Measurements from ENCODE around the gene NT5DC4. TPM values are rescaled to one million over a fixed set of nuclear protein-coding genes. Genes with fewer than 3 reads are reported as not detected.

The NT5DC4 gene
- total RNA-seq, 1 experiment from 2014 or later, result 0.22 TPM

GRCh38 chr2:112733456-112733855 is 12.6 kb downstream of the NT5DC4 start:
- POLR2A ChIA-PET, result no interaction called here
- no TSS peak for BruUV-seq (replicated peaks)
- no peak for DNase-seq (ENCODE audit: low read depth, low spot score)
- H3K36me3 ChIP-seq (ENCODE audit: control insufficient read depth in 1 of 2, insufficient read depth in 2 of 2, low read length in 2 of 2), result peaks cover 4 to 5% of the 10 kb centered on the region in 2 experiments; a peak in 3 of 4 replicates
- RAD21 ChIA-PET (ENCODE audit: low non-redundant PET in 1 of 2, low total read pairs in 2 of 2, uncharacterized antibody in 2 of 2, unreplicated experiment in 2 of 2), result no interaction called here
- ATAC-seq, result no peak
- no peak for TF ChIP-seq EZH2phosphoT487 (IDR thresholded peaks at IDR 0.05; ENCODE audit: borderline replicate concordance)
- no peak overlapping the region for H3K4me3 ChIP-seq (replicated peaks in 1 of 2; ENCODE audit: low read depth in 1 of 2, low read length in 2 of 2)
- no peaks in the 10 kb centered on the region for H3K27me3 ChIP-seq (ENCODE audit: insufficient read depth, low read length)
- intact Hi-C loops (cut with micrococcal nuclease), result no loop called here
- CTCF ChIA-PET, result no interaction called here
- H3K4me2 ChIP-seq (ENCODE audit: low read length), result no peak overlapping the region
- H3K27ac ChIP-seq (ENCODE audit: low read depth, low read length), result no peak overlapping the region
- peaks cover 15 to 21% of the 10 kb centered on the region in 2 experiments for H3K4me1 ChIP-seq (ENCODE audit: control insufficient read depth in 1 of 2, insufficient read depth in 2 of 2, low read length in 2 of 2)
- no peaks in the 10 kb centered on the region for H3K9me3 ChIP-seq (ENCODE audit: control insufficient read depth in 1 of 2, insufficient read depth in 1 of 2, low read depth in 1 of 2, low read length in 2 of 2)
- H3K79me2 ChIP-seq (ENCODE audit: insufficient read depth, low read length), result no peaks in the 10 kb centered on the region
- no peak overlapping the region for H2AFZ ChIP-seq (ENCODE audit: low read depth, low read length, poor library complexity, severe bottlenecking)
- no peak overlapping the region for H3K9ac ChIP-seq (ENCODE audit: low read length)
- no peaks in the 10 kb centered on the region for H4K20me1 ChIP-seq (ENCODE audit: insufficient read depth)
- no peaks in the 10 kb centered on the region for H3K9me2 ChIP-seq (ENCODE audit: insufficient read depth)

DNA sequence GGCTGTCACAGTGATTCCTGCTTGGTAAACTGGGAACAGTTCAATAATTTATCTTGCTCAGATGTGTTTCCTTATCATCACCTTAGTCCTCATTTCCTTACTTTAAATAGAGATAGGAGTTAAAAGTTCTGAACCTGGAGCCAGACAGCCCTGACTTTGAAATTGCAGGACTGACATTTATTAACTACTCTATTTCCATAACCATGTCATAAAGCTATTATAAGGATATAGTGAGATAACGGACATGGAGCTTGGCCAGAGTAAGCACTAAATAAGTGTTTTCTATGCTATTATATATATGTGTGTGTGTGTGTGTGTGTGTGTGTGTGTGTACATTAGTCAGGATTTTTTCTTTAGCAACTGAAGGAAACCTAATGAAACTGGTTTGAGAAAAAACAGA is 13.1 kb downstream of the NT5DC4 start:
- Histone ChIP-seq H3K4me1 (ENCODE audit: control insufficient read depth in 1 of 2, insufficient read depth in 2 of 2, low read length in 2 of 2) (peaks cover 15 to 23% of the 10 kb centered on the region in 2 experiments), H3K79me2 (ENCODE audit: insufficient read depth, low read length) (no peaks in the 10 kb centered on the region), H3K9ac (ENCODE audit: low read length) (no peak overlapping the region), H2AFZ (ENCODE audit: low read depth, low read length, poor library complexity, severe bottlenecking) (no peak overlapping the region), H3K4me2 (ENCODE audit: low read length) (no peak overlapping the region), H3K27ac (ENCODE audit: low read depth, low read length) (no peak overlapping the region), H3K4me3 (replicated peaks in 1 of 2; ENCODE audit: low read depth in 1 of 2, low read length in 2 of 2) (no peak overlapping the region), H3K9me3 (ENCODE audit: control insufficient read depth in 1 of 2, insufficient read depth in 1 of 2, low read depth in 1 of 2, low read length in 2 of 2) (no peaks in the 10 kb centered on the region), H3K36me3 (ENCODE audit: control insufficient read depth in 1 of 2, insufficient read depth in 2 of 2, low read length in 2 of 2) (peaks cover 8% of the 10 kb centered on the region in 2 experiments; a peak in 3 of 4 replicates), H3K27me3 (ENCODE audit: insufficient read depth, low read length) (no peaks in the 10 kb centered on the region), H4K20me1 (ENCODE audit: insufficient read depth) (no peaks in the 10 kb centered on the region), H3K9me2 (ENCODE audit: insufficient read depth) (no peaks in the 10 kb centered on the region)
- no peak for DNase-seq (ENCODE audit: low read depth, low spot score)
- ChIA-PET RAD21 (ENCODE audit: low non-redundant PET in 1 of 2, low total read pairs in 2 of 2, uncharacterized antibody in 2 of 2, unreplicated experiment in 2 of 2) (no interaction called here), CTCF (interaction anchor here (0.7 kb wide), 1 partner anchor 9 kb away, joined by 5 read pairs; no protein-coding TSS in a partner anchor), POLR2A (no interaction called here)
- ATAC-seq, result no peak
- intact Hi-C loops (cut with micrococcal nuclease), result no loop called here
- no TSS peak for BruUV-seq (replicated peaks)
- TF ChIP-seq CTCF (IDR thresholded peaks at IDR 0.05 in 2 of 3, conservative IDR thresholded peaks at IDR 0.05 in 1 of 3; ENCODE audit: borderline replicate concordance in 1 of 3, insufficient read depth in 1 of 3, low read depth in 2 of 3, low read length in 2 of 3), result no peak
- no peak for TF ChIP-seq TCF7L2 (IDR thresholded peaks at IDR 0.05; ENCODE audit: borderline replicate concordance, extremely low read depth, insufficient read depth, insufficient read length)
- no peak for TF ChIP-seq POLR2AphosphoS5 (IDR thresholded peaks at IDR 0.05; ENCODE audit: low read depth, low read length)
- TF ChIP-seq, protein P1, sequence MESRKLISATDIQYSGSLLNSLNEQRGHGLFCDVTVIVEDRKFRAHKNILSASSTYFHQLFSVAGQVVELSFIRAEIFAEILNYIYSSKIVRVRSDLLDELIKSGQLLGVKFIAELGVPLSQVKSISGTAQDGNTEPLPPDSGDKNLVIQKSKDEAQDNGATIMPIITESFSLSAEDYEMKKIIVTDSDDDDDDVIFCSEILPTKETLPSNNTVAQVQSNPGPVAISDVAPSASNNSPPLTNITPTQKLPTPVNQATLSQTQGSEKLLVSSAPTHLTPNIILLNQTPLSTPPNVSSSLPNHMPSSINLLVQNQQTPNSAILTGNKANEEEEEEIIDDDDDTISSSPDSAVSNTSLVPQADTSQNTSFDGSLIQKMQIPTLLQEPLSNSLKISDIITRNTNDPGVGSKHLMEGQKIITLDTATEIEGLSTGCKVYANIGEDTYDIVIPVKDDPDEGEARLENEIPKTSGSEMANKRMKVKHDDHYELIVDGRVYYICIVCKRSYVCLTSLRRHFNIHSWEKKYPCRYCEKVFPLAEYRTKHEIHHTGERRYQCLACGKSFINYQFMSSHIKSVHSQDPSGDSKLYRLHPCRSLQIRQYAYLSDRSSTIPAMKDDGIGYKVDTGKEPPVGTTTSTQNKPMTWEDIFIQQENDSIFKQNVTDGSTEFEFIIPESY (IDR thresholded peaks at IDR 0.05; ENCODE audit: extremely low read depth, insufficient replicate concordance, low read length), result no peak
- no peak for TF ChIP-seq YY1 (IDR thresholded peaks at IDR 0.05; ENCODE audit: extremely low read depth, insufficient replicate concordance, low read depth, low read length)
- TF ChIP-seq SRF (IDR thresholded peaks at IDR 0.05; ENCODE audit: low read depth), result no peak
- TF ChIP-seq, protein P2, sequence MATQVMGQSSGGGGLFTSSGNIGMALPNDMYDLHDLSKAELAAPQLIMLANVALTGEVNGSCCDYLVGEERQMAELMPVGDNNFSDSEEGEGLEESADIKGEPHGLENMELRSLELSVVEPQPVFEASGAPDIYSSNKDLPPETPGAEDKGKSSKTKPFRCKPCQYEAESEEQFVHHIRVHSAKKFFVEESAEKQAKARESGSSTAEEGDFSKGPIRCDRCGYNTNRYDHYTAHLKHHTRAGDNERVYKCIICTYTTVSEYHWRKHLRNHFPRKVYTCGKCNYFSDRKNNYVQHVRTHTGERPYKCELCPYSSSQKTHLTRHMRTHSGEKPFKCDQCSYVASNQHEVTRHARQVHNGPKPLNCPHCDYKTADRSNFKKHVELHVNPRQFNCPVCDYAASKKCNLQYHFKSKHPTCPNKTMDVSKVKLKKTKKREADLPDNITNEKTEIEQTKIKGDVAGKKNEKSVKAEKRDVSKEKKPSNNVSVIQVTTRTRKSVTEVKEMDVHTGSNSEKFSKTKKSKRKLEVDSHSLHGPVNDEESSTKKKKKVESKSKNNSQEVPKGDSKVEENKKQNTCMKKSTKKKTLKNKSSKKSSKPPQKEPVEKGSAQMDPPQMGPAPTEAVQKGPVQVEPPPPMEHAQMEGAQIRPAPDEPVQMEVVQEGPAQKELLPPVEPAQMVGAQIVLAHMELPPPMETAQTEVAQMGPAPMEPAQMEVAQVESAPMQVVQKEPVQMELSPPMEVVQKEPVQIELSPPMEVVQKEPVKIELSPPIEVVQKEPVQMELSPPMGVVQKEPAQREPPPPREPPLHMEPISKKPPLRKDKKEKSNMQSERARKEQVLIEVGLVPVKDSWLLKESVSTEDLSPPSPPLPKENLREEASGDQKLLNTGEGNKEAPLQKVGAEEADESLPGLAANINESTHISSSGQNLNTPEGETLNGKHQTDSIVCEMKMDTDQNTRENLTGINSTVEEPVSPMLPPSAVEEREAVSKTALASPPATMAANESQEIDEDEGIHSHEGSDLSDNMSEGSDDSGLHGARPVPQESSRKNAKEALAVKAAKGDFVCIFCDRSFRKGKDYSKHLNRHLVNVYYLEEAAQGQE (IDR thresholded peaks at IDR 0.05; ENCODE audit: low read depth), result no peak
- TF ChIP-seq SIN3A (IDR thresholded peaks at IDR 0.05; ENCODE audit: low read depth), result no peak
- no peak for TF ChIP-seq ZFX (IDR thresholded peaks at IDR 0.05)
- TF ChIP-seq, protein P3, sequence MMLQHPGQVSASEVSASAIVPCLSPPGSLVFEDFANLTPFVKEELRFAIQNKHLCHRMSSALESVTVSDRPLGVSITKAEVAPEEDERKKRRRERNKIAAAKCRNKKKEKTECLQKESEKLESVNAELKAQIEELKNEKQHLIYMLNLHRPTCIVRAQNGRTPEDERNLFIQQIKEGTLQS (IDR thresholded peaks at IDR 0.05), result no peak
- no peak for TF ChIP-seq CEBPB (IDR thresholded peaks at IDR 0.05; ENCODE audit: low read depth)
